ENCODE data around the gene PROZ. TPM values are rescaled to one million over a fixed set of nuclear protein-coding genes. Genes with fewer than 3 reads are reported as not detected.

PROZ gene
- total and polyA plus RNA-seq, 12 donors: 0.03 to 0.20 TPM; not detected in 10

- H3K4me1 ChIP-seq: no peaks in the 10 kb centered on the region
- intact Hi-C loops (cut with DNase I): no loop called here
- no peak for TF ChIP-seq CTCF (IDR thresholded peaks at IDR 0.05)
- no peaks in the 10 kb centered on the region for H3K36me3 ChIP-seq
- 86 to 89% methylated on average over 39 of the region's 39 CpGs for WGBS, 2 donors
- no peak overlapping the region for H3K27ac ChIP-seq
- ATAC-seq (no peak), DNase-seq (no peak)
- H3K9me3 ChIP-seq: no peaks in the 10 kb centered on the region
- H3K4me3 ChIP-seq: no peak overlapping the region
- peaks cover 0 to 3% (median 0%) of the 10 kb centered on the region in 7 donors for H3K27me3 ChIP-seq
These were observed 14.8 kb upstream of the PROZ start for GRCh38 chr13:113143466-113144254.

DNA sequence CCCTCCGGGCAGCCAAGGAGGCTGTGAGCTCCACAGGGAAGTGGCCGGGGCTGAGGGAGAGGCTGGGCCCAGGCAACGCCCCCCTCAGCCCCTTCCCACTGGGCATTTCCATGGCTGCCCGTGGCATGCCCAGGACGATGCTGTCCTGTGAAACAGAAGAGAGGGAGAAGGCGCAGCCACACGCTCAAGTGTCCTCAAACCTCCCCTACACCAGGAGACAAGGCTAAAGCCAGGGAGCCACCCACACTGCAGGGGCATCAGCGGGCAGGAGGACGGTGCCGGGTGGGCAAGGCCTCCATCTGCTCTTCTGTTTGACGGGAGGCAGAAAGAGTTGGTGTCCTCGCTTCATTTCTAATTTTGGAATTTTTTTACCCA is 14.2 kb upstream of the PROZ start:
- Histone ChIP-seq H3K4me1 (no peaks in the 10 kb centered on the region), H3K27me3 (peaks cover 0 to 3% (median 0%) of the 10 kb centered on the region in 7 donors), H3K9me3 (no peaks in the 10 kb centered on the region), H3K4me3 (no peak overlapping the region), H3K27ac (no peak overlapping the region), H3K36me3 (no peaks in the 10 kb centered on the region)
- 82 to 83% methylated on average over 10 to 12 of the region's 12 CpGs for WGBS, 2 donors
- no peak for ATAC-seq
- TF ChIP-seq CTCF (IDR thresholded peaks at IDR 0.05): no peak
- intact Hi-C loops (cut with DNase I): no loop called here
- DNase-seq: no peak

DNA sequence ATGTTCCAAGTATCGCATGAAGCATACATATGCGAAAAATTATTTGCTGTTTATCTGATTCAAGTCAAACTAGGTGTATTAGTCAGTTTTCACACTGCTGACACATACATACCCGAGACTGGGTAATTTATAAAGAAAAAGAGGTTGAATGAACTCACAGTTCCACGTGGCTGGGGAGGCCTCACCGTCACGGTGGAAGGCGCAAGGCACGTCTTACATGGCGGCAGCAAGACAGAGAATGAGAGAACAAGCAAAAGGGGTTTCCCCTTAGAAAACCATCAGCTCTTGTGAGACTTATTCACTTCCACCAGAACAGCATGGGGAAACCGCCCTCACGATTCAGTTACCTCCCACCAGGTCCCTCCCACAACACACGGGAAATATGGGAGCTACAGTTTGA is 13.0 kb upstream of the PROZ start:
- DNase-seq (no peak), ATAC-seq (no peak)
- H3K27me3 ChIP-seq: peaks cover 0 to 3% (median 0%) of the 10 kb centered on the region in 7 donors
- H3K4me1 ChIP-seq: no peaks in the 10 kb centered on the region
- WGBS, 2 donors: 85 to 86% methylated on average over 12 of the region's 12 CpGs
- no peak for TF ChIP-seq CTCF (IDR thresholded peaks at IDR 0.05)
- H3K4me3 ChIP-seq: no peak overlapping the region
- H3K27ac ChIP-seq: no peak overlapping the region
- intact Hi-C loops (cut with DNase I): no loop called here
- no peaks in the 10 kb centered on the region for H3K36me3 ChIP-seq
- no peaks in the 10 kb centered on the region for H3K9me3 ChIP-seq

DNA sequence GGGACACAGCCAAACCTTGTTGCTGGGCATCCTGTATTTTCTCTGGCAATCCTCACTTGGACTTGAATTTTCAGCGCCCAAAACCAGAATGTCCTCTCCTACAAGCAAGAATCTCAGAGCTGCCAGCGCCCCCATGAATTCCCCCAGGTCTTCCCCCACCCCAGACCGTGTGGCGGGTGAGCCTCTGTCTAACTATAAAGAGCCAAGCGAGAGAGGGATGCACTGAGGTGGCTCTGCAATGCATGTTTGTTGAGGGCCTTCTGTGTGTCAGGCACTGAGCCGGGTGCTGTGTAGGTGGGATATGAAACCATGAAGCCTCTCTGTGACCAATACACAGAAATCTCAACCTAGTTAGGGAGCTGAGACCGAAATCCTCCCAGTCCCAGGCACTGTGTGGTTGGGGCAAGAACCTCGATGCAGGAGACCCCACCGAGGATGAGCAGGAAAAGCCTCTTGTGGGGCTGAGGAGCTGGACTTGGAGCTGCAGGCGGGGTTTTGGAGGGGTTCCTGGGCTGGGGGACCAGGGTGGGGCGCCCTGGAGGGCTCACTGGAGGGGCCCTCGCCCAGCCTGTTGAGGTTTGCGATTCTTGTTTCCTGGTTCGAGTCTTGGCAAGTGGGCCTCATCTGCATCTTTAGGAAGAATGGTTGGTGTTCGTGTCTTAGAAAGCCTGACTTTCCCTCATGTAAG is 12.4 kb upstream of the PROZ start:
- no peak for TF ChIP-seq CTCF (IDR thresholded peaks at IDR 0.05)
- WGBS, 2 donors: 89 to 93% methylated on average over 15 of the region's 15 CpGs
- Histone ChIP-seq H3K27ac (no peak overlapping the region), H3K9me3 (no peaks in the 10 kb centered on the region), H3K4me1 (no peaks in the 10 kb centered on the region), H3K27me3 (peaks cover 0 to 5% (median 0%) of the 10 kb centered on the region in 7 donors), H3K4me3 (no peak overlapping the region), H3K36me3 (no peaks in the 10 kb centered on the region)
- intact Hi-C loops (cut with DNase I): no loop called here
- DNase-seq (no peak), ATAC-seq (no peak)
